Activated naive CD4-positive, alpha-beta T cell treated with anti-CD3 and anti-CD28 coated beads, Interleukin-2, amount 50 U/mL, for 16 hours (primary cell): ENCODE results near the gene ZBTB16.
A peak's percentile ranks its signal among the peaks of the same experiment; 100 is the strongest.

Experiments used
- DNase-seq: peaks from one replicate; pipeline ENCODE4 v3.0.0-alpha.2; 2020

Gene ZBTB16

GRCh38 chr11:114059278-114059983 is at the start of gene ZBTB16:
Gene ZBTB16, plus strand, starts transcription at chr11:114059711. Its CDS starts 3,590 bp downstream, at chr11:114063301.
- peak; percentile 47 for DNase-seq

GRCh38 chr11:114010931-114011330 is 48.6 kb upstream of the ZBTB16 start:
- no peak for DNase-seq

- no peak for DNase-seq
Measured at GRCh38 chr11:114011443-114011842, 48.1 kb upstream of the ZBTB16 start.

GRCh38 chr11:114015117-114015516 is 44.4 kb upstream of the ZBTB16 start:
- DNase-seq = no peak

- no peak for DNase-seq
Measured at GRCh38 chr11:114016986-114017385, 42.5 kb upstream of the ZBTB16 start.

- no peak for DNase-seq
Measured at GRCh38 chr11:114017723-114018122, 41.8 kb upstream of the ZBTB16 start.

GRCh38 chr11:114019046-114019445 is 40.5 kb upstream of the ZBTB16 start:
- DNase-seq = no peak

- DNase-seq = no peak
Measured at GRCh38 chr11:114019574-114019973, 39.9 kb upstream of the ZBTB16 start.

GRCh38 chr11:114025329-114025907 is 34.1 kb upstream of the ZBTB16 start:
- DNase-seq = no peak

GRCh38 chr11:114026355-114026754 is 33.2 kb upstream of the ZBTB16 start:
- DNase-seq = no peak

- no peak for DNase-seq
Measured at GRCh38 chr11:114027391-114027790, 32.1 kb upstream of the ZBTB16 start.

- no peak for DNase-seq
Measured at GRCh38 chr11:114027926-114028325, 31.6 kb upstream of the ZBTB16 start.

GRCh38 chr11:114031246-114031966 is 28.1 kb upstream of the ZBTB16 start:
- no peak for DNase-seq

GRCh38 chr11:114031967-114032320 is 27.6 kb upstream of the ZBTB16 start:
- DNase-seq = no peak

GRCh38 chr11:114033066-114033465 is 26.4 kb upstream of the ZBTB16 start:
- no peak for DNase-seq

GRCh38 chr11:114033572-114033971 is 25.9 kb upstream of the ZBTB16 start:
- DNase-seq = no peak

- DNase-seq = no peak
Measured at GRCh38 chr11:114034956-114035355, 24.6 kb upstream of the ZBTB16 start.

- DNase-seq = peak; percentile 55
Measured at GRCh38 chr11:114036147-114036811, 23.2 kb upstream of the ZBTB16 start.

GRCh38 chr11:114036958-114037357 is 22.6 kb upstream of the ZBTB16 start:
- DNase-seq = no peak

- no peak for DNase-seq
Measured at GRCh38 chr11:114039551-114039950, 20.0 kb upstream of the ZBTB16 start.

GRCh38 chr11:114040706-114041211 is 18.8 kb upstream of the ZBTB16 start:
- no peak for DNase-seq

GRCh38 chr11:114042234-114042633 is 17.3 kb upstream of the ZBTB16 start:
- no peak for DNase-seq
